ENCODE measurements around the gene LCE3A.

DNA sequence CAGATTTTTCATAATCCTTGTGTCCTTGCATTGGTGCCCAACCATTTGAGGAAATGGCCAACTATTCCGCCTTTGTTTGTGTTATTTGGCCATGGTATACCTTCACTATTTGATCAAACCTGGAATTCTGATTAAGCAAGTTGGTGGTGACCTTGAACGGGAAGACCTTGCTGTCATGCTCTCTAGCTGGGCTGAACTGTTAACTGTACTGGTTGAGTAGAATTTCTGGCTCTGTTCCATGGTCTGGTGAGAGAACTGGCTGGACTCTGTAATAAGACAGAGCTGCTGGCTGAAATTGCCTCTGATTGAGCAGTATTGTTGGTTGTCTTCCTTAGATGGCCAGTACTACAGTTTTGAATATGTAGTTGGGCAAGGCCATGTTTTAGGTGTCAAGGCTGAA lies 25.9 kb downstream of the LCE3A start:
- no peak for TF ChIP-seq POLR2AphosphoS5 (IDR thresholded peaks at IDR 0.05; ENCODE audit: low read depth, low read length)
- TF ChIP-seq, protein P1, sequence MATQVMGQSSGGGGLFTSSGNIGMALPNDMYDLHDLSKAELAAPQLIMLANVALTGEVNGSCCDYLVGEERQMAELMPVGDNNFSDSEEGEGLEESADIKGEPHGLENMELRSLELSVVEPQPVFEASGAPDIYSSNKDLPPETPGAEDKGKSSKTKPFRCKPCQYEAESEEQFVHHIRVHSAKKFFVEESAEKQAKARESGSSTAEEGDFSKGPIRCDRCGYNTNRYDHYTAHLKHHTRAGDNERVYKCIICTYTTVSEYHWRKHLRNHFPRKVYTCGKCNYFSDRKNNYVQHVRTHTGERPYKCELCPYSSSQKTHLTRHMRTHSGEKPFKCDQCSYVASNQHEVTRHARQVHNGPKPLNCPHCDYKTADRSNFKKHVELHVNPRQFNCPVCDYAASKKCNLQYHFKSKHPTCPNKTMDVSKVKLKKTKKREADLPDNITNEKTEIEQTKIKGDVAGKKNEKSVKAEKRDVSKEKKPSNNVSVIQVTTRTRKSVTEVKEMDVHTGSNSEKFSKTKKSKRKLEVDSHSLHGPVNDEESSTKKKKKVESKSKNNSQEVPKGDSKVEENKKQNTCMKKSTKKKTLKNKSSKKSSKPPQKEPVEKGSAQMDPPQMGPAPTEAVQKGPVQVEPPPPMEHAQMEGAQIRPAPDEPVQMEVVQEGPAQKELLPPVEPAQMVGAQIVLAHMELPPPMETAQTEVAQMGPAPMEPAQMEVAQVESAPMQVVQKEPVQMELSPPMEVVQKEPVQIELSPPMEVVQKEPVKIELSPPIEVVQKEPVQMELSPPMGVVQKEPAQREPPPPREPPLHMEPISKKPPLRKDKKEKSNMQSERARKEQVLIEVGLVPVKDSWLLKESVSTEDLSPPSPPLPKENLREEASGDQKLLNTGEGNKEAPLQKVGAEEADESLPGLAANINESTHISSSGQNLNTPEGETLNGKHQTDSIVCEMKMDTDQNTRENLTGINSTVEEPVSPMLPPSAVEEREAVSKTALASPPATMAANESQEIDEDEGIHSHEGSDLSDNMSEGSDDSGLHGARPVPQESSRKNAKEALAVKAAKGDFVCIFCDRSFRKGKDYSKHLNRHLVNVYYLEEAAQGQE (IDR thresholded peaks at IDR 0.05; ENCODE audit: insufficient read depth in 1 of 2, low read depth in 2 of 2, low read length in 2 of 2): no peak
- no peak for TF ChIP-seq SIN3A (IDR thresholded peaks at IDR 0.05; ENCODE audit: borderline replicate concordance, insufficient read depth, low read length)

Data from PFSK-1 (cell line).